ENCODE data around the gene IQCB1. TPM values are rescaled to one million over a fixed set of nuclear protein-coding genes. Genes with fewer than 3 reads are reported as not detected.
"Not testable (repeated sequence)": the region's sequence is repeated elsewhere in the genome, so short reads cannot be mapped to it uniquely, and the experiment has no call there.

IQCB1 gene
- total RNA-seq, 1 experiment from 2014 or later: 49.5 TPM

DNA sequence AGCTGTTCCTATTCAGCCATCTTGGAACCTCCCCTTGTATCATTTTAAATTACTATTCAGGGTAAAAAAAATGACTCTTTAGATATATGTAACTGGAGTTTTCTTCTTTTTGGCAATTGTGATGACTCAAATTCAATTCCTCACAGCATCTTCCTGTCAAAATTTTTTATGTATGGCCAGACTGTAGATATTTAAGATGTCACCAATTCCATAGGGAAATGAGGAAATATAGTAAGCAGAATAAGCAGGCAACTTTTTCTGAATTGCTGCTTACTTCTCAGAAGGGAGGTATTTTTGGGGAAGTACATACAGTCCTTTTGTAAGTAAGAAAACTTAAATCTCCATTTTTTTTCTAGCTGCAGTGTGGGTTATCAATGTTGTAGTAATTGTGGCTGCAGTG is 28.9 kb upstream of the IQCB1 start:
- no peak overlapping the region for H3K4me3 ChIP-seq (ENCODE audit: low read depth, low read length, poor library complexity, severe bottlenecking)
- H3K9me3 ChIP-seq (ENCODE audit: low read depth, low read length, poor library complexity, severe bottlenecking): no peaks in the 10 kb centered on the region
- H3K27ac ChIP-seq (ENCODE audit: low read depth, low read length, poor library complexity, severe bottlenecking): no peak overlapping the region
- ChIA-PET POLR2A (ENCODE audit: low non-redundant PET) (no interaction called here), CTCF (no interaction called here)
- intact Hi-C loops (cut with micrococcal nuclease; ENCODE audit: unreplicated experiment): no loop called here
- TF ChIP-seq EZH2 (IDR thresholded peaks at IDR 0.05; ENCODE audit: borderline replicate concordance, low read depth, low read length, poor library complexity, severe bottlenecking): no peak
- no peak for TF ChIP-seq CTCF (conservative IDR thresholded peaks at IDR 0.05; ENCODE audit: low read depth, low read length)
- no peak for DNase-seq (ENCODE audit: low spot score)
- BruUV-seq (replicated peaks): no TSS peak
- H3K36me3 ChIP-seq (ENCODE audit: insufficient read depth, low read length, poor library complexity, severe bottlenecking): no peaks in the 10 kb centered on the region
- H3K4me1 ChIP-seq (ENCODE audit: insufficient read depth, low read length, poor library complexity, severe bottlenecking): no peaks in the 10 kb centered on the region
- H3K27me3 ChIP-seq (replicated peaks; ENCODE audit: insufficient read depth, low read depth, low read length, poor library complexity): no peaks in the 10 kb centered on the region

- BruUV-seq (replicated peaks); H3K36me3 ChIP-seq (ENCODE audit: insufficient read depth, low read length, poor library complexity, severe bottlenecking); intact Hi-C loops (cut with micrococcal nuclease; ENCODE audit: unreplicated experiment); POLR2A ChIA-PET (ENCODE audit: low non-redundant PET); H3K27me3 ChIP-seq (replicated peaks; ENCODE audit: insufficient read depth, low read depth, low read length, poor library complexity); DNase-seq (ENCODE audit: low spot score); H3K9me3 ChIP-seq (ENCODE audit: low read depth, low read length, poor library complexity, severe bottlenecking); H3K4me3 ChIP-seq (ENCODE audit: low read depth, low read length, poor library complexity, severe bottlenecking); H3K27ac ChIP-seq (ENCODE audit: low read depth, low read length, poor library complexity, severe bottlenecking); H3K4me1 ChIP-seq (ENCODE audit: insufficient read depth, low read length, poor library complexity, severe bottlenecking); CTCF ChIA-PET: not testable (repeated sequence)
Observed at GRCh38 chr3:121863247-121863646, 28.4 kb upstream of the IQCB1 start.

- H3K27me3 ChIP-seq (replicated peaks; ENCODE audit: insufficient read depth, low read depth, low read length, poor library complexity); CTCF ChIA-PET; H3K36me3 ChIP-seq (ENCODE audit: insufficient read depth, low read length, poor library complexity, severe bottlenecking); BruUV-seq (replicated peaks); DNase-seq (ENCODE audit: low spot score); H3K27ac ChIP-seq (ENCODE audit: low read depth, low read length, poor library complexity, severe bottlenecking); POLR2A ChIA-PET (ENCODE audit: low non-redundant PET); H3K4me3 ChIP-seq (ENCODE audit: low read depth, low read length, poor library complexity, severe bottlenecking); intact Hi-C loops (cut with micrococcal nuclease; ENCODE audit: unreplicated experiment); H3K9me3 ChIP-seq (ENCODE audit: low read depth, low read length, poor library complexity, severe bottlenecking); H3K4me1 ChIP-seq (ENCODE audit: insufficient read depth, low read length, poor library complexity, severe bottlenecking): not testable (repeated sequence)
Observed at GRCh38 chr3:121857778-121858177, 22.9 kb upstream of the IQCB1 start.

DNA sequence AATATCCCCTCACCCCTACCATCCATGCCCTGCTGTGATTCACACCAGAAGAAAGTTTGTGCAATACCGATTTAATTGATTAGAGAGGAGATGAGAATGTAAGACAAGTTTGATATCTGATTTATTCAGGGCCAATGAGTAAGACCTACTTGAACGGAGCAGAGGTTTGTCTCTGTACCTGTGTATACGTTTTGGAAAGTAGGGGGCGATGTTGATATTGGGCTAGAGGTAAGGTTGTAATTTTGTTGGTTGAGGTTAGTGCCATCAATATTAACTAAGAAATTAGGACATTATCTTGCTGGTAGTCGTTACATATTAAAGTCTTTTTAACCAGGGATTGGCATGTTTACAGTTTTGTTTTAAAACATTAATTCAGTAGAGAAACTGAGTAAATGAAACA is 20.7 kb upstream of the IQCB1 start:
- peak; percentile 73 for TF ChIP-seq CTCF (conservative IDR thresholded peaks at IDR 0.05; ENCODE audit: low read depth, low read length)
- TF ChIP-seq EZH2 (IDR thresholded peaks at IDR 0.05; ENCODE audit: borderline replicate concordance, low read depth, low read length, poor library complexity, severe bottlenecking): no peak
- no TSS peak for BruUV-seq (replicated peaks)
- intact Hi-C loops (cut with micrococcal nuclease; ENCODE audit: unreplicated experiment): no loop called here
- Histone ChIP-seq H3K27me3 (replicated peaks; ENCODE audit: insufficient read depth, low read depth, low read length, poor library complexity) (no peaks in the 10 kb centered on the region), H3K27ac (ENCODE audit: low read depth, low read length, poor library complexity, severe bottlenecking) (no peak overlapping the region), H3K36me3 (ENCODE audit: insufficient read depth, low read length, poor library complexity, severe bottlenecking) (no peaks in the 10 kb centered on the region), H3K4me1 (ENCODE audit: insufficient read depth, low read length, poor library complexity, severe bottlenecking) (no peaks in the 10 kb centered on the region), H3K4me3 (ENCODE audit: low read depth, low read length, poor library complexity, severe bottlenecking) (no peak overlapping the region), H3K9me3 (ENCODE audit: low read depth, low read length, poor library complexity, severe bottlenecking) (no peaks in the 10 kb centered on the region)
- DNase-seq (ENCODE audit: low spot score): peak; percentile 40
- ChIA-PET POLR2A (ENCODE audit: low non-redundant PET) (no interaction called here), CTCF (no interaction called here)

All from A673 (cell line).